BLaER1 treated with 17β-estradiol and CSF1 and Interleukin-3, amounts not matched to agents 10 nM and 100 nM (cell line): ENCODE measurements around the gene LRRC61.
"Not testable (repeated sequence)": the region's sequence is repeated elsewhere in the genome, so short reads cannot be mapped to it uniquely, and the experiment has no call there.

Experiments used
- H3K27ac ChIP-seq, 11 experiments: shearing (Covaris generic); formaldehyde crosslinking; 2 replicates each; pipeline ENCODE4 v1.8.1; 2022
- H3K27me3 ChIP-seq, 11 experiments: shearing (Covaris generic); formaldehyde crosslinking; 2 replicates each; pipeline ENCODE4 v1.8.1; 2022
- H3K36me3 ChIP-seq, 11 experiments: shearing (Covaris generic); formaldehyde crosslinking; 2 replicates each; pipeline ENCODE4 v1.8.1; 2022
- H3K4me1 ChIP-seq, 10 experiments: shearing (Covaris generic); formaldehyde crosslinking; 2 replicates each; pipeline ENCODE4 v1.8.1; 2022
- H3K4me2 ChIP-seq, 11 experiments: shearing (Covaris generic); formaldehyde crosslinking; 2 replicates each; pipeline ENCODE4 v1.8.1; 2022
- H3K4me3 ChIP-seq, 10 experiments: shearing (Covaris generic); formaldehyde crosslinking; 2 replicates each; pipeline ENCODE4 v1.8.1; 2022
- H3K9ac ChIP-seq, 11 experiments: shearing (Covaris generic); formaldehyde crosslinking; 2 replicates each; pipeline ENCODE4 v1.8.1; 2022
- H3K9me3 ChIP-seq, 11 experiments: shearing (Covaris generic); formaldehyde crosslinking; replicated peaks in 1 of 11; 2 replicates each; pipeline ENCODE4 v1.8.1; 2022
- H4K20me1 ChIP-seq, 11 experiments: shearing (Covaris generic); formaldehyde crosslinking; 2 replicates each; pipeline ENCODE4 v1.8.1; 2022
- Cebpa-rat ChIP-seq, 11 experiments: shearing (Covaris generic); IDR thresholded peaks; 2 replicates each; pipeline ENCODE4 v1.8.1; 2022

Gene LRRC61

GRCh38 chr7:150381096-150381495, 57.9 kb downstream of the LRRC61 start:
- Histone ChIP-seq H3K4me1 (peaks cover 56 to 82% (median 73%) of the 10 kb centered on the region in 10 experiments), H3K27ac (no peak overlapping the region), H3K4me2 (peak overlapping the region in 10 of 11 experiments; percentile 84 to 95 (median 92); a peak in 15 of 22 replicates), H3K9ac (no peak overlapping the region), H3K9me3 (no peaks in the 10 kb centered on the region), H3K36me3 (peaks cover 0 to 12% (median 6%) of the 10 kb centered on the region in 11 experiments; a peak in 9 of 22 replicates), H3K4me3 (no peak overlapping the region), H3K27me3 (no peaks in the 10 kb centered on the region), H4K20me1 (peaks cover 6 to 26% (median 19%) of the 10 kb centered on the region in 11 experiments; a peak in 12 of 22 replicates)
- no peak for TF ChIP-seq Cebpa-rat (IDR thresholded peaks at IDR 0.05)

DNA sequence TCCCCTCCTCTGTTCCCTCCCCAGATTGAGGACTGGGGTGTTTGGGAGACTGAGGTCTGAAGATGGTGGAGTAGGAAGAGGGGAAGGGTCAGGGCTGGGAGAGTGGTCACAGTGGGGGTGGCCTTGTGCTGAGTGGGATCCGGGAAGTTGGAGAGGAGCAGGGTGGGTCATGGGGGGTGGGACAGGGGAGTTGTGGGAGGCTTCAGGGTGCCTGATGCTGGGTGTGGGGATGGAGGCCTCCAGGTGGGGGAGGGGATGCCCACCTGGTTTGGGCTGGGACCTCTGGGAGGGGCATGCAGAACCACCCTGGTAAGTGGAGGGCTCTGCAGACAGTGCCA, 58.6 kb downstream of the LRRC61 start:
- H3K9ac ChIP-seq, result peak overlapping the region in 1 of 11 experiments; percentile 24; a peak in 1 of 22 replicates
- no peak overlapping the region; a peak in 1 of 22 replicates for H3K4me2 ChIP-seq
- H3K27me3 ChIP-seq, result no peaks in the 10 kb centered on the region
- H3K4me3 ChIP-seq, result no peak overlapping the region
- TF ChIP-seq Cebpa-rat (IDR thresholded peaks at IDR 0.05), result no peak
- H3K4me1 ChIP-seq, result peaks cover 50 to 75% (median 66%) of the 10 kb centered on the region in 10 experiments
- H3K9me3 ChIP-seq, result no peaks in the 10 kb centered on the region
- H3K27ac ChIP-seq, result no peak overlapping the region
- peaks cover 0 to 15% (median 6%) of the 10 kb centered on the region in 11 experiments; a peak in 11 of 22 replicates for H3K36me3 ChIP-seq
- peaks cover 6 to 26% (median 18%) of the 10 kb centered on the region in 11 experiments; a peak in 12 of 22 replicates for H4K20me1 ChIP-seq

- Histone ChIP-seq H4K20me1 (peaks cover 6 to 26% (median 18%) of the 10 kb centered on the region in 11 experiments; a peak in 12 of 22 replicates), H3K4me1 (peaks cover 44 to 70% (median 61%) of the 10 kb centered on the region in 10 experiments), H3K27me3 (no peaks in the 10 kb centered on the region), H3K9me3 (no peaks in the 10 kb centered on the region), H3K4me2 (peak overlapping the region in 6 of 11 experiments; percentile 5 to 40 (median 16); a peak in 8 of 22 replicates), H3K9ac (peak overlapping the region in 2 of 11 experiments; percentile 3 to 24; a peak in 4 of 22 replicates), H3K4me3 (no peak overlapping the region), H3K36me3 (peaks cover 0 to 16% (median 6%) of the 10 kb centered on the region in 11 experiments; a peak in 11 of 22 replicates), H3K27ac (no peak overlapping the region)
- TF ChIP-seq Cebpa-rat (IDR thresholded peaks at IDR 0.05), result no peak
Observed at GRCh38 chr7:150382123-150382843, 59.1 kb downstream of the LRRC61 start.

DNA sequence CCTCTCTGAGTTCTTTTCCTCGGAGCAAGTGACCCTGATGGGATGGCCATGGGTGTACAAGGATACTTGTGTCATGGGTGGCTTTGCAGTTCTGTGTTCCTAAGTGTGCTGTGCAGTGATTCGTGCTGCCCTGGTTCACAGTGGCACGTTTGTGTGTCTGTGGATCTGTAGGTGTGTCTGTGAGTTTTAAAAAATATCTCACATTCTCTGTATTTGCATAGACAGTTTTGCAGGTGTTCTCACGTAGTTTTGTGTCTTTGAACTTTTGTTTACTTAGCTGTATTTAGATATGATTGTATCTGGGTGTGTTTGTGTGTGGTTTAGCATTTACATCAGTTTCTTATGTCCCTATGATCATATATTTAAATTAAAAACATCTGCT, 59.7 kb downstream of the LRRC61 start:
- Histone ChIP-seq H3K9me3 (no peaks in the 10 kb centered on the region), H3K4me1 (peaks cover 39 to 64% (median 56%) of the 10 kb centered on the region in 10 experiments), H3K27me3 (no peaks in the 10 kb centered on the region), H3K4me3 (no peak overlapping the region), H4K20me1 (peaks cover 6 to 26% (median 17%) of the 10 kb centered on the region in 11 experiments; a peak in 12 of 22 replicates), H3K27ac (no peak overlapping the region), H3K9ac (peak overlapping the region in 2 of 11 experiments; percentile 3 to 24; a peak in 1 of 22 replicates), H3K4me2 (peak overlapping the region in 6 of 11 experiments; percentile 39 to 71 (median 55); a peak in 6 of 22 replicates), H3K36me3 (peaks cover 0 to 18% (median 9%) of the 10 kb centered on the region in 11 experiments; a peak in 11 of 22 replicates)
- no peak for TF ChIP-seq Cebpa-rat (IDR thresholded peaks at IDR 0.05)

DNA sequence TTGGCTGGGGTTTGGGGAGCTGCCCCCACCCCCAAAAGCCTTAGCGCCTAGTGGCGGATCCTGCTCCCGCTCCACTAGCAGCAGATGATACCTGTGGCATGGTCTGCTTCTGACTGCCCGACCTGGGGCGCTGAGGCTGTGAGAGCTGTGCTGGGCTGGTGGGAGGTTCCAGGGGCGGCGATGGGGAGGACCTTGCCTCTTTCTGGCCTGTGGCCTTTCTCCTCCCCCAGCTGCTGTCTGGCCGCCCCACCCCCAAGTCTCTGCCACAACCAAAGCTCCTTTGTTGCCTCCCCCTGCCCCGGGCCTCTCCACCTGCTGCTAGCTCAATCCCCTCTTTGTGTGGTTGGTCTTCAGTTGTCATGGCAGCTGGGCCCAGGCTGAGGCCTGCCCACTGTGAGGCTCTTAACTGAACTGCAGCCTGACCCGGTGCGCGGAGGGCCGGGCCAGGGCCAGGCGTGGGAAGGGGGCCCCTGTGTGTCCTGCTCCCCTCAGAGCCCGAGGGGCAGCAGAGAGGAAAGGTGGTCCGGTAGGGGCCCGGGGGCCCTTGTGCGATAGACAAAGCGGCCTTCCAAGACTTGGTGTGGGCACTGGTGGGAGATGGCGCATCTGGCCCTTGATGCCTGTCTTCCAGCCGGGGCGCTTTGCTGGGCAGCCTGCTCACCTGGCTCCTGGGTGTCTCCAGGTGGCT, 60.7 kb downstream of the LRRC61 start:
- Histone ChIP-seq H3K9me3 (no peaks in the 10 kb centered on the region), H4K20me1 (peaks cover 6 to 26% (median 17%) of the 10 kb centered on the region in 11 experiments; a peak in 12 of 22 replicates), H3K9ac (peak overlapping the region in 5 of 11 experiments; percentile 6 to 36 (median 28); a peak in 3 of 22 replicates), H3K27me3 (no peaks in the 10 kb centered on the region), H3K4me1 (peaks cover 31 to 55% (median 48%) of the 10 kb centered on the region in 10 experiments), H3K4me2 (peak overlapping the region; percentile 31 to 79 (median 56)), H3K36me3 (peaks cover 3 to 28% (median 17%) of the 10 kb centered on the region in 11 experiments; a peak in 20 of 22 replicates), H3K4me3 (no peak overlapping the region), H3K27ac (peak overlapping the region in 6 of 11 experiments; percentile 19 to 51 (median 33); a peak in 9 of 22 replicates)
- TF ChIP-seq Cebpa-rat (IDR thresholded peaks at IDR 0.05), result no peak

DNA sequence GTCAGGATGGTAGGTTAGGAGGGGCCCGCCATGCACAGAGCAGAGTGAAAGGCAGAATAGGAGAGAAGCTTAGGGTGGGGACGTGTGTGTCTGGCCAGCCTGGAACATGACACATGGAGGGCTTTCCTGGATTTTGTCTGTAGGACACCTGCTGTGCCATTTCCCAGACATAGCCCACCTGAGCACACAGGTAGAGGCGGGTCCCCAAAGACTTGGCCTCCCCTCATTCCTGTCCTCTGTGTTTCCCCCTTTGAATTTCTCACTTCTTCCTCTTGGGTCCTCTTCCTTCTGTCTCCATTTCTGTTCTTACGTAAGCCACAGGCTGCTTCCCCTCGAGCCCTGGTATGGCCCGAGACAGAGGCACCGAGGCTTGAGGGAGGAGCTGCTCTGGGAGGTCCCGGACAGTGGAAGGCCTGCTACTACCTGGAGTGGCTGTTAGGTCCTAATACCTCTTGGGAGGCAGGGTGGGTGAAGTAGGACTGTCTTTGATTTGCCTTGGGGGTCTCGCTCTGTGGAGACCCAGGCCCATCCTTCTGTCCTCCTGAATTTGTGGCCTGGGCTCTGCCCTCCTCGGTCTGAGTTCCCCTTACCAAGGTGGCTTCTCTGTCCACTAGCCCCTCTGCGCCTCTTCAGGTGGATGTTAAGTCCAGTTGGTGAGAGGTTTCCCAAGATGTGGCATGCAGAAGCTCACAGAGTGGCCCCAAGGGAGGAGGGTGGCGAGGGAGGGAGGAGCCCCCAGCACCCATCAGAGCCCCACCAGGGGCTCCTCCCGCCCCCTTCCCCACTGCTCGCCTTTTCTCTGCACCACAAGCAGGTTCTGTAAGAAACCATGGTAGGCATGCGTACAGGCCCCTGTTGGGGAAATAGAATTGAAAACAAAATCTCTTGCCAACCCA, 61.5 kb downstream of the LRRC61 start:
- Histone ChIP-seq H3K4me3 (no peak overlapping the region), H3K36me3 (peaks cover 9 to 36% (median 24%) of the 10 kb centered on the region in 11 experiments; a peak in 20 of 22 replicates), H3K27me3 (no peaks in the 10 kb centered on the region), H4K20me1 (peaks cover 6 to 26% (median 17%) of the 10 kb centered on the region in 11 experiments; a peak in 12 of 22 replicates), H3K4me1 (peaks cover 31 to 55% (median 49%) of the 10 kb centered on the region in 10 experiments), H3K9ac (peak overlapping the region in 6 of 11 experiments; percentile 10 to 41 (median 30); a peak in 6 of 22 replicates), H3K9me3 (no peaks in the 10 kb centered on the region), H3K27ac (peak overlapping the region in 7 of 11 experiments; percentile 14 to 51 (median 46); a peak in 12 of 22 replicates), H3K4me2 (peak overlapping the region; percentile 31 to 79 (median 56); a peak in 21 of 22 replicates)
- TF ChIP-seq Cebpa-rat (IDR thresholded peaks at IDR 0.05), result no peak

DNA sequence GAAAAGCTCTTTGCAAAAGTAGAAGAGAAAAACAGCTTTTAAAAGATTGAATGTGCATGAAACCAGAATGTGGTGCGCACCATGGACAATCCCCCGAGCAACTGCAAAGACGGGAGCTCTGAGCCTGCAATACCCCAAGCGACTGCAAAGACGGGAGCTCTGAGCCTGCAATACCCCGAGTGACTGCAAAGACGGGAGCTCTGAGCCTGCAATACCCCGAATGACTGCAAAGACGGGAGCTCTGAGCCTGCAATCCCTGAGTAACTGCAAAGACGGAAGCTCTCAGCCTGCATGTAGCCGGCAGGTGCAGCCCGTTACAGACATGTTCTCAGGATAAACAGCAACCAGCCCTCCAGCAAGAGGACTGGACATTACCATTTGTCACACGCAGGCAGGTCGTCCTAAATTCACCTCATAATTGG, 62.2 kb downstream of the LRRC61 start:
- TF ChIP-seq Cebpa-rat (IDR thresholded peaks at IDR 0.05), result no peak
- Histone ChIP-seq H3K9ac (no peak overlapping the region), H3K27me3 (no peaks in the 10 kb centered on the region), H3K4me1 (peaks cover 25 to 48% (median 43%) of the 10 kb centered on the region in 10 experiments), H3K27ac (peak overlapping the region in 2 of 11 experiments; percentile 48 to 50; a peak in 1 of 22 replicates), H3K4me2 (peak overlapping the region in 4 of 11 experiments; percentile 48 to 79 (median 64); a peak in 4 of 22 replicates), H3K4me3 (no peak overlapping the region), H3K9me3 (no peaks in the 10 kb centered on the region), H4K20me1 (peaks cover 6 to 26% (median 17%) of the 10 kb centered on the region in 11 experiments; a peak in 12 of 22 replicates), H3K36me3 (peaks cover 9 to 43% (median 31%) of the 10 kb centered on the region in 11 experiments; a peak in 20 of 22 replicates)

- not testable (repeated sequence) for H3K27ac ChIP-seq, H3K27me3 ChIP-seq, H3K4me3 ChIP-seq, H3K9ac ChIP-seq, H3K9me3 ChIP-seq, H3K4me2 ChIP-seq
- H3K36me3 ChIP-seq, result peaks cover 9 to 44% (median 37%) of the 10 kb centered on the region in 11 experiments; a peak in 20 of 22 replicates
- peaks cover 20 to 42% (median 38%) of the 10 kb centered on the region in 10 experiments for H3K4me1 ChIP-seq
- peaks cover 6 to 26% (median 17%) of the 10 kb centered on the region in 11 experiments; a peak in 12 of 22 replicates for H4K20me1 ChIP-seq
Observed at GRCh38 chr7:150385884-150386283, 62.7 kb downstream of the LRRC61 start.
